IMR-90 (cell line): Measurements from ENCODE around the gene ARHGAP21. TPM values are rescaled to one million over a fixed set of nuclear protein-coding genes. Genes with fewer than 3 reads are reported as not detected.

ENCODE experiments used
- ATAC-seq: fragments of 200-7000 bp; cut with Tn5 transposase; 2 replicates; pipeline ENCODE4 v1.9.1; 2020; ENCODE audit warnings: low read depth, mild to moderate bottlenecking, moderate library complexity
- BruUV-seq: library from RNA; stranded (reverse); fragments of 400-500 nt; replicated peaks from 2 replicates; lab custom pipeline; 2021; lab: Mats Ljungman, UMichigan
- CTCF ChIA-PET: fragments of 300-600 bp; formaldehyde crosslinking; extraction: SDS; loops from one replicate; lab custom pipeline; 2021; ENCODE audit warnings: antibody characterized with exemption; lab: Yijun Ruan, JAX
- POLR2A ChIA-PET: fragments of 300-600 bp; sonication (Branson Sonifier 250); formaldehyde crosslinking; loops from one replicate; lab custom pipeline; 2022; ENCODE audit warnings: antibody characterized with exemption; ENCODE audit not compliant: unreplicated experiment; lab: Charles Lee
- DNase-seq: peaks from one replicate; pipeline ENCODE4 v3.0.0; 2013
- H2AFZ ChIP-seq: replicated peaks from 2 replicates; pipeline ENCODE3; 2013; ENCODE audit warnings: low read length, mild to moderate bottlenecking; ENCODE audit not compliant: poor library complexity
- H2AK5ac ChIP-seq: 2 replicates; pipeline ENCODE4 v1.6.1; 2013; ENCODE audit warnings: low read depth, low read length, inconsistent platforms
- H2AK9ac ChIP-seq: replicated peaks from 2 replicates; pipeline ENCODE3; 2013; ENCODE audit warnings: mild to moderate bottlenecking, low read depth, low read length, moderate library complexity; ENCODE audit not compliant: poor library complexity
- H2BK120ac ChIP-seq: 2 replicates; pipeline ENCODE4 v1.6.1; 2013; ENCODE audit warnings: low read depth, low read length, inconsistent platforms
- H2BK15ac ChIP-seq: 3 replicates; pipeline ENCODE4 v1.6.1; 2013; ENCODE audit warnings: low read depth, low read length, inconsistent platforms
- H2BK20ac ChIP-seq: 2 replicates; pipeline ENCODE4 v1.6.1; 2013; ENCODE audit warnings: low read depth, mild to moderate bottlenecking, inconsistent platforms, low read length, moderate library complexity
- H2BK5ac ChIP-seq: 2 replicates; pipeline ENCODE4 v1.6.1; 2013; ENCODE audit warnings: mild to moderate bottlenecking, low read depth, low read length, inconsistent platforms; ENCODE audit not compliant: poor library complexity, severe bottlenecking
- H3K14ac ChIP-seq: replicated peaks from 2 replicates; pipeline ENCODE4 v1.6.1; 2013; ENCODE audit warnings: low read depth, low read length, inconsistent platforms
- H3K18ac ChIP-seq: 2 replicates; pipeline ENCODE4 v1.6.1; 2013; ENCODE audit warnings: low read depth, low read length, control low read depth
- H3K23ac ChIP-seq: 2 replicates; pipeline ENCODE4 v1.6.1; 2013; ENCODE audit warnings: low read depth, low read length, inconsistent platforms
- H3K27ac ChIP-seq: 2 replicates; pipeline ENCODE4 v1.5.1; 2013; ENCODE audit warnings: mild to moderate bottlenecking, control low read depth, low read length; ENCODE audit not compliant: insufficient read depth
- H3K27me3 ChIP-seq: 2 replicates; pipeline ENCODE4 v1.6.1; 2013; ENCODE audit warnings: low read length; ENCODE audit not compliant: control insufficient read depth, insufficient read depth
- H3K36me3 ChIP-seq: 2 replicates; pipeline ENCODE4 v1.6.1; 2013; ENCODE audit warnings: low read length, mixed read lengths; ENCODE audit not compliant: control insufficient read depth, insufficient read depth
- H3K4ac ChIP-seq: 2 replicates; pipeline ENCODE4 v1.6.1; 2013; ENCODE audit warnings: low read depth, low read length, inconsistent platforms
- H3K4me1 ChIP-seq: 2 replicates; pipeline ENCODE4 v1.6.1; 2013; ENCODE audit warnings: low read length, mixed read lengths; ENCODE audit not compliant: control insufficient read depth, insufficient read depth
- H3K4me2 ChIP-seq: 2 replicates; pipeline ENCODE4 v1.6.1; 2013; ENCODE audit warnings: low read depth, mild to moderate bottlenecking, control low read depth, low read length, moderate library complexity
- H3K4me3 ChIP-seq: 2 replicates; pipeline ENCODE4 v1.5.1; 2013; ENCODE audit warnings: low read depth, mild to moderate bottlenecking, control low read depth, low read length, moderate library complexity; ENCODE audit not compliant: insufficient read depth
- H3K56ac ChIP-seq: 2 replicates; pipeline ENCODE4 v1.6.1; 2013; ENCODE audit warnings: low read length, inconsistent platforms; ENCODE audit not compliant: insufficient read depth; ENCODE audit errors: extremely low read depth
- H3K79me1 ChIP-seq, 2 experiments: 2 replicates each; pipeline ENCODE4 v1.6.1; 2013; ENCODE audit warnings: low read length in 2 of 2, inconsistent platforms in 1 of 2, low read depth in 1 of 2
- H3K9ac ChIP-seq: 2 replicates; pipeline ENCODE4 v1.6.1; 2013; ENCODE audit warnings: low read depth, low read length, control low read depth
- H3K9me1 ChIP-seq: 2 replicates; pipeline ENCODE4 v1.6.1; 2013; ENCODE audit warnings: low read length, inconsistent platforms; ENCODE audit not compliant: insufficient read depth
- H3K9me3 ChIP-seq: 2 replicates; pipeline ENCODE4 v1.6.1; 2013; ENCODE audit warnings: low read length; ENCODE audit not compliant: control insufficient read depth, insufficient read depth
- H4K20me1 ChIP-seq: 2 replicates; pipeline ENCODE4 v1.6.1; 2013; ENCODE audit warnings: low read length, inconsistent platforms; ENCODE audit not compliant: insufficient read depth
- H4K5ac ChIP-seq: 2 replicates; pipeline ENCODE4 v1.6.1; 2013; ENCODE audit warnings: mild to moderate bottlenecking, low read depth, low read length, control low read depth
- H4K8ac ChIP-seq, 2 experiments: 2 replicates each; pipeline ENCODE4 v1.6.1; 2013; ENCODE audit warnings: low read depth in 2 of 2, low read length in 2 of 2, control low read depth in 1 of 2, inconsistent platforms in 1 of 2
- H4K91ac ChIP-seq: 2 replicates; pipeline ENCODE4 v1.6.1; 2013; ENCODE audit warnings: low read depth, low read length, inconsistent platforms; ENCODE audit not compliant: insufficient read depth
- BHLHE40 ChIP-seq: fragments of 150-350 bp; IDR thresholded peaks from 2 replicates; pipeline ENCODE4 v1.6.1; 2016; ENCODE audit warnings: mild to moderate bottlenecking, low read depth, low read length
- CHD1 ChIP-seq: IDR thresholded peaks from 2 replicates; pipeline ENCODE4 v1.6.1; 2012; ENCODE audit warnings: low read depth, low read length, improper control_type of control experiment
- NFE2L2 ChIP-seq: fragments of 150-350 bp; IDR thresholded peaks from 2 replicates; pipeline ENCODE4 v1.6.1; 2016; ENCODE audit warnings: low read depth, mild to moderate bottlenecking, low read length
- POLR2A ChIP-seq: IDR thresholded peaks from 2 replicates; pipeline ENCODE4 v1.6.1; 2012; ENCODE audit warnings: mild to moderate bottlenecking, low read depth, low read length
- RAD21 ChIP-seq: IDR thresholded peaks from 2 replicates; pipeline ENCODE4 v1.6.1; 2012; ENCODE audit warnings: low read length, improper control_type of control experiment
- RCOR1 ChIP-seq: IDR thresholded peaks from 2 replicates; pipeline ENCODE4 v1.6.1; 2012; ENCODE audit warnings: mild to moderate bottlenecking, low read length, improper control_type of control experiment; ENCODE audit not compliant: insufficient replicate concordance
- USF2 ChIP-seq: fragments of 150-350 bp; IDR thresholded peaks from 2 replicates; pipeline ENCODE4 v1.6.1; 2017; ENCODE audit warnings: mild to moderate bottlenecking, antibody characterized with exemption, low read length, low read depth
- WGBS, 2 experiments: methylation state at CpG; one replicate each; pipeline versions ENCODE4 v1.1.5 to v1.1.7; 2013; ENCODE audit warnings: missing lambda C conversion rate in 2 of 2; ENCODE audit not compliant: insufficient read length in 1 of 2; ENCODE audit errors: extremely low coverage in 2 of 2; 5-methylcytosine and 5-hydroxymethylcytosine counted together
- dilution Hi-C: fragments of 300-500 bp; cut with HindIII; formaldehyde crosslinking; loops from one replicate; pipeline ENCODE4 v1.14.3; 2018; ENCODE audit warnings: low sequenced_read_pairs; ENCODE audit not compliant: unreplicated experiment
- in situ Hi-C: fragments of 300-500 bp; cut with MboI; formaldehyde crosslinking; loops from 3 replicates; pipeline ENCODE4 v1.14.3; 2019; ENCODE audit warnings: low sequenced_read_pairs, inconsistent platforms, mixed read lengths
- intact Hi-C: fragments of 100-400 bp; cut with micrococcal nuclease; formaldehyde crosslinking; loops from 2 replicates; pipeline ENCODE4 v1.10.0; 2022
- polyA plus RNA-seq, 3 experiments: library from polyadenylated mRNA; depleted of rRNA; stranded (reverse); fragments of >200 nt; gene quantifications; 2 replicates each; pipeline ENCODE4 v1.2.3, GENCODE V29; 2012; ENCODE audit warnings: low replicate concordance in 1 of 3
- total RNA-seq: library from RNA; depleted of rRNA; stranded (reverse); fragments of >200 nt; gene quantifications from 2 replicates; pipeline ENCODE4 v1.2.3, GENCODE V29; 2012

The ARHGAP21 gene
- total and polyA plus RNA-seq, 2 of the 4 experiments (the other 2 are of a cell fraction) = 43.3 to 94.3 TPM

GRCh38 chr10:24544776-24545175, 178.9 kb downstream of the ARHGAP21 start:
- H4K91ac ChIP-seq = no peak overlapping the region
- no peak overlapping the region for H2BK120ac ChIP-seq
- H3K9ac ChIP-seq = no peak overlapping the region
- no peak overlapping the region for H2AK9ac ChIP-seq
- H3K23ac ChIP-seq = no peak overlapping the region
- no peak overlapping the region for H2BK20ac ChIP-seq
- no peaks in the 10 kb centered on the region for H4K20me1 ChIP-seq
- no peak overlapping the region for H2BK5ac ChIP-seq
- peaks cover 22% of the 10 kb centered on the region for H3K36me3 ChIP-seq
- H3K4ac ChIP-seq = no peak overlapping the region
- H3K4me3 ChIP-seq = no peak overlapping the region
- in situ Hi-C loops (no loop called here), dilution Hi-C loops (no loop called here), intact Hi-C loops (no loop called here)
- no peaks in the 10 kb centered on the region for H3K27me3 ChIP-seq
- H4K8ac ChIP-seq = no peak overlapping the region
- no peak overlapping the region for H3K56ac ChIP-seq
- no peak overlapping the region for H3K14ac ChIP-seq
- no peaks in the 10 kb centered on the region for H3K9me1 ChIP-seq
- no peak overlapping the region for H3K27ac ChIP-seq
- WGBS, 2 experiments = 90% methylated on average over 5 of the region's 10 CpGs; no CpG with 5 or more reads in 1 of the 2 experiments
- no peak overlapping the region for H2AK5ac ChIP-seq
- DNase-seq (no peak), ATAC-seq (no peak)
- no peak overlapping the region for H2BK15ac ChIP-seq
- no peak overlapping the region for H2AFZ ChIP-seq
- TF ChIP-seq RAD21 = no peak
- TF ChIP-seq RCOR1 = no peak
- no peak for TF ChIP-seq POLR2A
- no peak for TF ChIP-seq USF2
- no peak for TF ChIP-seq NFE2L2
- no peak for TF ChIP-seq BHLHE40
- TF ChIP-seq CHD1 = no peak
- H3K18ac ChIP-seq = no peak overlapping the region
- BruUV-seq = no TSS peak
- no peaks in the 10 kb centered on the region for H3K79me1 ChIP-seq
- H3K4me2 ChIP-seq = no peak overlapping the region
- no peaks in the 10 kb centered on the region for H3K9me3 ChIP-seq
- ChIA-PET POLR2A (no interaction called here), CTCF (no interaction called here)
- H3K4me1 ChIP-seq = no peaks in the 10 kb centered on the region
- no peak overlapping the region for H4K5ac ChIP-seq
